GM18499 (cell line): ENCODE results near the gene GNAI2.

Experiments used
- ATAC-seq: cut with Tn5 transposase; IDR thresholded peaks from one replicate; pipeline ENCODE4 v1.9.1; 2021; ENCODE audit warnings: moderate number of reproducible peaks; ENCODE audit not compliant: insufficient read depth, unreplicated experiment

Gene GNAI2

DNA sequence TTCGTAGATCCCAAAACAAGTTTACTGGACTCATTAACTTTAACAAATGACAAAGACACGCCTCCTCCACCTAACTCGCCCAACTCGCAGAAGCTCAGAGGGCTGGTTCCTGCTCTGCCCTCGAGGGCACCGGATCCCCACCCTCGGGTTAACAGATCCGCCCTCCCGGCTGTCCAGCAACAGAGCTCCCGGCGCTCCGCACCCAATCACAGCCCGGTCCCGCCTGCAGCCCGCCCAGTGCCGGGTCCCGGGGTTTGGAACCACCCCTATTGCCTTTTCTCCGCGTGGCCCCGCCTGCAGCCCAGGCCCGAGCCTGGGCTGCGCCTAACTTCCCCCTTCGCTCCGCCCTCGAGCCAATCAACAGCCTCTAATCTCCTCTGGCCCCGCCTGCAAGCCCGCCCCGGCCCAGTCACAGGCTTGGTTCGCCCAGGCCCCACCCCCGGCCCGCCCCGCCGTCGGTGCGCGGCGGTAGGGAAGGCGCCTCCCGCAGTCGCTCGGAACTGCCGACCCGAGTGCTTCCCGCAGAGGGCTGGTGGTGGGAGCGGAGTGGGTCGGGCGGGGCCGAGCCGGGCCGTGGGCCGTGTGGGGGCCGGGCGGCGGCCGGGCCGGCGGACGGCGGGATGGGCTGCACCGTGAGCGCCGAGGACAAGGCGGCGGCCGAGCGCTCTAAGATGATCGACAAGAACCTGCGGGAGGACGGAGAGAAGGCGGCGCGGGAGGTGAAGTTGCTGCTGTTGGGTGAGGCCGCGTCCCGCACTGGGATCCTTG, at the start of gene GNAI2:
GNAI2 (plus strand) TSS at position 489 of the 768 bp plus-strand sequence; CDS start at position 621, 132 bp downstream.
- ATAC-seq, result peak; percentile 93

DNA sequence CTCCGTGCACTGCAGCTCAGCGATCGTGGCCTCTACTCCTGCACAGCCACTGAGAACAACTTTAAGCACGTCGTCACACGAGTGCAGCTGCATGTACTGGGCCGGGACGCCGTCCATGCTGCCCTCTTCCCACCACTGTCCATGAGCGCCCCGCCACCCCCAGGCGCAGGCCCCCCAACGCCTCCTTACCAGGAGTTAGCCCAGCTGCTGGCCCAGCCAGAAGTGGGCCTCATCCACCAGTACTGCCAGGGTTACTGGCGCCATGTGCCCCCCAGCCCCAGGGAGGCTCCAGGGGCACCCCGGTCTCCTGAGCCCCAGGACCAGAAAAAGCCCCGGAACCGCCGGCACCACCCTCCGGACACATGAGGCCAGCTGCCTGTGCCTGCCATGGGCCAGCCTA, 48.3 kb upstream of the GNAI2 start:
- no peak for ATAC-seq

DNA sequence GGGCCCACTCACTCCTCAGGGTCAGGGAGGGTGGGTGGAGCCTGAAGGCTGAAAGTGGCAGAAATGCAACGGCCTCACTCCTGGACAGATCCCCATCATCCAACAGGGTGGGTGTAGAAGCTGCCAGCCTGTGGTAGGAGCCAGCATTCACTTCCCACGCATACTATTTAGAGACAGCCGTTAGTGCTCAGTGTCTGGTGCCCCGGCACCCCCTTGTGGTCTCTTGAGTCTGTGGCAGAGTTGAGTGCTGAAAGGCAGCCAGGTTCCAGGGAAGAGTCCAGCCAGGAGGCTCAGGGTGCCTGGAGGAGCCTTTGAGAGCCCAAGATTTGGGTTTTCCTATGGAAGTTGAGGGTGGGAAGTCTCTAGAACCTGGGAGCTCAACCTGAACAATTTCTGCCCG, 46.7 kb upstream of the GNAI2 start:
- ATAC-seq, result no peak

DNA sequence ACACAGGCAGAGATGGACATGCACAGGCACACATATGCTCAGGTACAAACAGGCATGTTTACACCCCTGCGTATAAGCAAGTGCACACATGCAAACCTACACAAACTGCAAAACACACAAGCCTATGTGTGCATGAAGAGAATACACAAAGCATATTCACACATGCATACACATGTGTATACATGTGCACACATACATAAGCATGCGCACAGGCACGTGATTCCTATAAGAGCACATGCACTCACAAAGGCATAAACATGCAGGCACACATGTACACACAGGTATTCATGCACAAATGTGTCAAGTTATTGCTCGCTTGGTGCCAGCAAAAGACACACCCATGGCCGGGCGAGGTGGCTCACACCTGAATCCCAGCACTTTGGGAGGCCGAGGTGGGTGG, 46.0 kb upstream of the GNAI2 start:
- ATAC-seq, result no peak

DNA sequence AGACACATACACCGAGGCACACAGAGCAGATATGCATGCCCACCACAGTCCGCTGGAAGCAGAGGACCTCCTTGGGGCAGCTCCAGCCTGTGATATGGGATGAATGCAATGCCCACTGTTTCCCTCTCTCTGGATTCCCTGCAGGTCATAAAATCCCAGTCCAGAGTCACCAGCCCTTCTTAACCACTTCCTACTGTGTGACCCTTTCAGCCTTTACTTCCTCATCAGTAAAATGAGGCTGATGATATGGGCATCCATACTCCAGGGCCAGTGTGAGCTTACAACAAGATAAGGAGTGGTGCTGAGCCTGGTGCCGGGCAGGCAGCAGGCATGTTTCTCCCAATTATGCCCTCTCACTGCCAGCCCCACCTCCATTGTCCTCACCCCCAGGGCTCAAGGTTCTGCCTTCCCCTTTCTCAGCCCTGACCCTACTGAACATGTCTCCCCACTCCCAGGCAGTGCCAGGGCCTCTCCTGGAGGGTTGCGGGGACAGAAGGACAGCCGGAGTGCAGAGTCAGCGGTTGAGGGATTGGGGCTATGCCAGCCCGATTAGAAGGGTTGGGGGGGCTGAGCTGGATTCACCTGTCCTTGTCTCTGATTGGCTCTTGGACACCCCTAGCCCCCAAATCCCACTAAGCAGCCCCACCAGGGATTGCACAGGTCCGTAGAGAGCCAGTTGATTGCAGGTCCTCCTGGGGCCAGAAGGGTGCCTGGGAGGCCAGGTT, 44.9 kb upstream of the GNAI2 start, which contains the start of gene GNAT1:
GNAT1 (plus strand) TSS at position 675 of the 725 bp plus-strand sequence. CDS start 116 bp downstream, outside the sequence.
- ATAC-seq, result no peak

DNA sequence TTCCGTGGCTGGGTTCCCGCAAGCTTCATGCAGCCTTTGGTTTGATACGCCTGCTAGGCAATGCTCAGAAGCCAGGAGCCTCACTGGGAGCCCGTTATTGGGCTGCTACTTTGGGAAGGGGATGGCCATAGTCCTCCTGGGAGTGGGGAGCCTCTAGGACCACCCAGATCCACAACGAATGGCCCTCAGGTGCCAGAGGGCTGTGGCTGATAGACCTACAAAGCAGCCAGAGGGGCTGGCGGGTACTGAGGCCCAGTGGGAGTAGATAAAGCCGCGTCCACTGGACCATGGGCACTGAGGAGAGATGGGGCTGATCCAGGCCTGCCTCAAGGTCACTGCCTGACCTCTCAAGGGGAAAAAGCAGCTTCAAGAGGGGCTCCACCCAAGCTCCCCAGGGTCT, 43.9 kb upstream of the GNAI2 start:
- ATAC-seq, result no peak

DNA sequence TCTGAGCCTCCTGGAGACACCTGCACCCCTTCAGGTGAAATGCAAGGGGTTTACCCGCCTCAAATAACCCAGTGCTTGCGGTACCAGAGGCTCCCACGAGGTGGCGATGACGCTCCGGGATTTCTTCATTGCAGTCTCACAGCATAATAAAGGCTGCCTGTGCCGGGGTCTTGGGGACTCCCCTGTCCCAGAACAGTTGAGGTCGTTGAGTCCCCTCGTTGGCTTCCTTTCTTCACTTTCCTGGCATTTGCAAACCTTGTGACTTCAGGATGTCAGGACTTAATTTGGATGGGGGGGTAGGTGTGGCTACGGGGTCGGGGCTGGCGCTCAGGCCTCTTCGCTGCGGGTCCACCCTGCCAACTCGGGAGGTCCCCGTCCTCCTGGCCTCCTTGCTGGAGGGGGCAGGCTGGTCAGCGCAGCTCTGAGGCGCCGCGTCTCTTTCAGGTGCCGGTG, 43.3 kb upstream of the GNAI2 start:
- ATAC-seq, result no peak

DNA sequence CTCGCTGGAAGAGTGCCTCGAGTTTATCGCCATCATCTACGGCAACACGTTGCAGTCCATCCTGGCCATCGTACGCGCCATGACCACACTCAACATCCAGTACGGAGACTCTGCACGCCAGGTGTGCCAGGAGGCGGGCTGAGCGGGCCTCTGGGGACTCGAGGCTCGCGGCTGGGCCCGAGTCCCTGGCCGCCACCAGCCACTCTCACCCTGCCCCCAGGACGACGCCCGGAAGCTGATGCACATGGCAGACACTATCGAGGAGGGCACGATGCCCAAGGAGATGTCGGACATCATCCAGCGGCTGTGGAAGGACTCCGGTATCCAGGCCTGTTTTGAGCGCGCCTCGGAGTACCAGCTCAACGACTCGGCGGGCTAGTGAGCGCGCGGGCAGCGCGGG, 42.7 kb upstream of the GNAI2 start:
- ATAC-seq, result no peak

DNA sequence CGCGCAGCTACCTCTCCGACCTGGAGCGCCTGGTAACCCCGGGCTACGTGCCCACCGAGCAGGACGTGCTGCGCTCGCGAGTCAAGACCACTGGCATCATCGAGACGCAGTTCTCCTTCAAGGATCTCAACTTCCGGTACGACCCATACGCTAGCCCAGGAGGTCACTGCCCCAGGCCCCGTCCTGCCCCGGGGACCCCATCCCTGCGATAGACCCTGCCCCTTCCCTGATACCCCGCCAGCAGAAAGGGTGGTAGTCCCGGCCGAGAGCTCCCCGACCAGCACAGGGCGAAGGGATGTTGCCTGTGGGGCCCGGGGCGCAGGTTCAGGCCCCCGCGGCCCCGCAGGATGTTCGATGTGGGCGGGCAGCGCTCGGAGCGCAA, 42.3 kb upstream of the GNAI2 start:
- ATAC-seq, result no peak

DNA sequence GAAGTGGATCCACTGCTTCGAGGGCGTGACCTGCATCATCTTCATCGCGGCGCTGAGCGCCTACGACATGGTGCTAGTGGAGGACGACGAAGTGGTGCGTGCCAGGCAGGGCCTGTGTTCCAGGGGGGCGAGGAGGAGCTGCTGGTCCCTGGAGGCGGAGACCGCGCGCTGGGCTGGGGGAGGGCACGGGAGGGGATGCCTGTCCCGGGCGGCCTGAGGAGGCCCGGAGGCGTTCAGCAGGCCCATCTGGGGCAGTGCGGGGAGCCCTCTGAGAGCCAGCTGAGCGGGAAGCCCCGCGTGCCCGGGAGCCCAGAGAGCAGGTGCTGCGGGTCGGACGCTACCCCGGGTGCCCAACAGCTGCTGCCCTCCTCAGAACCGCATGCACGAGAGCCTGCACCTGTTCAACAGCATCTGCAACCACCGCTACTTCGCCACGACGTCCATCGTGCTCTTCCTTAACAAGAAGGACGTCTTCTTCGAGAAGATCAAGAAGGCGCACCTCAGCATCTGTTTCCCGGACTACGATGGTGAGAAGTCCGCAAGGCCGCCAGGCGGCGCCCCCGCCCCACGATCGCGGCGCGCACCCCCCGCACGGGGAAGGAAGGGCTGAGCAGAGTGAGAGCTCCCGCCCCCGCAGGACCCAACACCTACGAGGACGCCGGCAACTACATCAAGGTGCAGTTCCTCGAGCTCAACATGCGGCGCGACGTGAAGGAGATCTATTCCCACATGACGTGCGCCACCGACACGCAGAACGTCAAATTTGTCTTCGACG, 41.7 kb upstream of the GNAI2 start:
- ATAC-seq, result no peak

DNA sequence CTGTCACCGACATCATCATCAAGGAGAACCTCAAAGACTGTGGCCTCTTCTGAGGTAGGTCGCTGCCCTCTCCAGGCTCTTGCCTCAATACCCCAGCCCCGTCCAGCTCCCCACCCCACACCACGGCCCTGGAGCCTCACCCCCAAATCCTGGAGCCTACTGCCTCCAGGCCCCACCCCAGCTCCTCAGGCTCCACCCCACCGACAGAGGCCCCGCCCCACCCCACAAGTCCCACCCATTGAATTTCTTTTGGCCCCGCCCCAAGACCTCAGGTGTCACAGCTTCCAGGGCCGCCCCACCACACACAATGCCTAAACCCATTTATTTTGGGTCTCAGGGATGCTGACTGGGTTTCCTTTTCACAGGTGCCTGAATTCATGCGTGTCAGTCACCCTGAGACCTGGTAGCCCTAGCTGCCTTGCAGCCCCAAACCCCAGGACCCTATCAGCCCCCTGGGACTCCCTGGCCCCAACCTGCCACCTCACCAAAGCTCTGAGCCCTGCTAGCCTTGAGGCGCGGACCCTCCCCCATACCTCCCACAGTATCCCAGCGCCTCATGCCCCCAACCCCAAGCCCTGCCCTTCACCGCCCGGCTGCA, 41.0 kb upstream of the GNAI2 start:
- ATAC-seq, result no peak

DNA sequence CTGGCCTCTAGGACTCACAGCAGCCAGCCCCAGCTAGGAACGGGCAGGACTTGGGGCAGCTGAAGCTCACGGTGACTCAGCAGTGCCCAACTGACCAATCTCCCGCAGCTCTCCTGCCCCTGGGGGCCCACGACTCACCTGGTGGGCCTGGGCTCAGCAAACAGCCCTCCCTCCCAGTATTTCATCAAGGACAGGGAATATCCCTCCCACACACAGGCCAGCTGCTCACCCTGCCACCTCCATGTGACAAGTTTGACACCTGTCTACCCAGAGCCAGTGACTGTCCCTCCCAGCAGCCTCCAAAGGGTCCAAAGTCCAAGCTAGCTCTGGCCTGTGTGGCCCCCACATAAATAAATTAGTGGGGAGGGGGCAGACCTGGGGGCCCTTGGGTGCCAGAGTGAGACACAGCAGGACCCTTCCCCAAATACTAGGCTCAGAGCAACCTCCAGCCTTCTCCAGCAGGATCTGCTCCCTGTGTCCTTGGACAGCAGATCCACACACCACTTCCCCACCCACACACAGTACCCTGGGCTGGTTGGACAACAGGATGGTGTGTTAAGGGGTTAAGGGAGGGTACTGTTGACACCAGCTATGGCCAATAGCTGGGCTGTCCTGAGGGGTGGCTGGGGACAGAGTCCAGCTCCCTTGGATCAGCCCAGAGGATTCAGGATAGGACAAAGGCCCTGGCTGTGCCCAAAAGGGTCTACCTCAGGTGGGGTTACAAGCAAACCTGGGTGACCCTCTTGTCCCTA, 40.3 kb upstream of the GNAI2 start:
- no peak for ATAC-seq

DNA sequence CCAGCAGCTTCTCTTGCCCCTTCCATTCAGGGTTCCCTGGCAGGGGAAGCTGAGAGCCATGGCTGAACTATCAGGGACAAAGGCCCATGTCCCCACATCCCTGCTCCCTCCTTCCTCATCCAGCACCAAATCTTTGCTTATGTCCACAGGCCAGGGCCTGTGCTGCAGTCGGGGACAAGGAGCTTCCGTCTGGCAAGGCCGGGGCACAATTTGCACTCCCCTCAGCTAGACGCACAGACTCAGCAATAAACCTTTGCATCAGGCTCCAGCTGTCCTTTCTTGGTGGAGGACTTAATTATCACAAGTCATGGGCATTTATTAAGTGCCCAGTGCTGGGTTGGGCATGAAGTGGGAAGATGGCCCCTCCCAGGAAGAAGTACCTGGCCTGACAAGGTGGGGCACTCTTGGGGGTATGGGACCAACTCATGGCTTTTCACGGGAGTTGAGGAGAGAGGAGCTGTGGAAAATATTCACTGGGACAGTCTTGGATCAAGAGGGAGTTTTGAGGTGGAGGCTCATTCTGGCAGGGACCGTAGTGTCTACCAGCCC, 39.7 kb upstream of the GNAI2 start:
- no peak for ATAC-seq

DNA sequence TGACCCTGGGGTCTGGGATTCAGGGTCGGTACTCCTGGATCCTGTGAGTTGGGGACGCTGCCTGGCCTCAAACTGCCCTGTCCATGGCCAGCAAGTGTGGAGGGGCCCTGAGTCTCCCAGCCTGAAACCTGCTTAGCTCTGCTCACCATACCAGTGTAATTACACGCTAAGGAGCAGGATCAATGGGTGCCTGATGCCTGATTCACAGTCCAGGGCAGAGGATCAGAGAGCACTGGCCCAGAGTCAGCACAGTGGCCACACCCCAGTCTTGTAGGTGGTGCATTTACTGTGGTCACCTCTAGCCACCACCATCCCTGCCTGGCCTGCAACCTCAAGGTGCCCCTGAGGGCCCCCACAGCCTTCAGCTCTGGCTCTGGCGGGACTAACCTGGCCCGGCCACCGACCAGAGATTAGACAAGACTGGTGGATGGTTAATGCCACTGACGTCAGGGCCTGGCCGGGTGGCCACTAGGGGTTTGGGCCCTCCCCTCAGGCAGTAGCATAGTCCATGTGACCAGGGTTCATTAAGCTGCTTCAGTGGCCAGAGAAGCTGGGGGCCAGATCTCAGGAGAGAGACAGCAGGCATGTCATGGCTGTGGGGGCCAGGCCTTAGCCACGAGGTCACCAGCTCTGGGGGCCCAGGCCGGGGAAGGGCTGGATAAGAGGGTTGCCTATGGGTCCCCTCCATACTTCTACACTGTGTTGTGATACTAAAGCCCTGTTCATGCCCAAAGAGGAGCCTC, 34.3 kb upstream of the GNAI2 start:
- no peak for ATAC-seq

DNA sequence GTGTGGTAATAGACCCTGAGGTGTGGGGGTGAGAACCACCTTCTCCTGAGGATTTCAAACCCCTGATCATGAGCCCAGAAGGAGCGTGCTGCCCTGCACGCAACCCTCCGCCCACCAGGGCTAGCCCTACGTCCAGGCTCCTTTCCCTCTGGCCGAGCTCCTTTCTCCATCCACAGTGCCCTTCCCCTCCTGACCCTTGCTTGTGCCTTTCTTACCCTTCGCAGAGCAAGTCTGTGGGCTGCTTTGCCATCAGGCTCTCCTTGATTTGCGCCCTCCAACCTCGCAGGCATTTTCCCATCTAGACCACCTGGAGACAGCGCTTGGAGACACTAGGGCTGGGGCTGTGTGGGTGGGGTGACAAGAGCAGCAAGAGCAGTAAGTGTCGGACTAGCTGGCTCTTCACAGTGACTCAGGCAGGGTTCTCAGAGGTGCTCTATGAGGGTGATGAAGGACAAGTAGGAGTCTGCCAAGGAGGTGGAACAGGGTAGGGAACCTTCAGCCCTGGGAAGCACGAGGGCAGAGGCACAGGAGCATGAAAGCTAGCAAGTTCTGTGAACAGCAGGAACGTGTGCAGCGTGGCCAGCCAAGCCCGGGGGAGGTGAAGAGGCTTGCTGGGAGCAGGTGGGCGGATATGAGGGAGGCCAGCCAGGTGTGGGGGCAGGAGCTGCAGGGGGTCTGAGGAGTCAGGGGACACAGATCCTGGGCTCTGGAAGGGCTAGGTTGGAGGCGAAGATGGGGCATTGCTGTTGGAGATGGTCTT, 33.5 kb upstream of the GNAI2 start:
- no peak for ATAC-seq

DNA sequence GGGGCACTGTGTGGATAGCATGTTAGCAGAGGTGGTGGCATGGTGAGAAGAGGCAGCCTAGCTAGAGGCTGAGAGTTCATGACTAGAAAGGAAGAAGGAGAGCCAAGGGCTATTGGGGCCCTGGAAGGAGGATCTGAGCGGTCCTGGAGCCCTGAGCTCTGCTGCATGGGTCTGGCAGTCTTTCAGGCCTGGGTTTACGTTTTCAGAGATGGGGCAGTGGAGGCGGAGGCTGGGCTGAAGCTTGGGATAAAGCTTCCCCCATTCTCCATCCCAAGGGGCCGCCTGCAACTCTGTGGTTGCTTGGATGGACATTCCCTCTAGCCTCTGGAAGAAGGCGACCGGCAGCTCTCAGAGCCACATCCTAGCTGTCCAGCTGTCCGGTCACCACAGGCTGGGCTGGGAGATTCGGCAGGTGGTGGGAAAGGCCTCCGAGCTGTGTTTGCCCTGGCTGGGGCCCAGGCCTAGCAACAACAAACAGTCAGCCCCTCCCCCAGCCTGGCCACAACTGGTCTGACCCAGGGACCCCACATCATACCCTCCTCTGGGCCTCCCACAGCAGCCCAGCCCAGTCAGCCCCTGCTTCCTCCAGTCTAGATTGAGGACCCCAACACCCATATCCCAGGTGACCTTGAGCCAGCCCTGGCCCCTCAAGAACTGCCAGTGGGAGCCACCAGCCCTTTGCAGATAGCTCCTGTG, 32.7 kb upstream of the GNAI2 start:
- ATAC-seq, result no peak
